Stimulated activated CD8-positive, alpha-beta memory T cell treated with anti-CD3 and anti-CD28 coated beads, Interleukin-2, amount 100 ng/mL, for 1 hour (primary cell): Measurements from ENCODE around the gene PLA2G4B.

Experiments
- DNase-seq, 2 donors: peaks; one replicate each; pipeline ENCODE4 v3.0.0-alpha.2; 2020; ENCODE audit warnings: low read depth in 2 of 2

Gene PLA2G4B

GRCh38 chr15:41851167-41851523 is 12.5 kb downstream of the PLA2G4B start:
- no peak for DNase-seq

- no peak for DNase-seq
Measured at GRCh38 chr15:41851755-41852370, 13.2 kb downstream of the PLA2G4B start.

GRCh38 chr15:41852736-41853590 is 14.3 kb downstream of the PLA2G4B start:
- no peak for DNase-seq

GRCh38 chr15:41853831-41854230 is 15.2 kb downstream of the PLA2G4B start:
- no peak for DNase-seq

GRCh38 chr15:41854443-41854842 is 15.8 kb downstream of the PLA2G4B start:
- no peak for DNase-seq

GRCh38 chr15:41855261-41855961 is 16.8 kb downstream of the PLA2G4B start:
- DNase-seq: no peak

GRCh38 chr15:41856262-41856661 is 17.6 kb downstream of the PLA2G4B start:
- no peak for DNase-seq

GRCh38 chr15:41856716-41857115 is 18.1 kb downstream of the PLA2G4B start:
- no peak for DNase-seq

- DNase-seq: no peak
Measured at GRCh38 chr15:41857316-41857715, 18.7 kb downstream of the PLA2G4B start.

GRCh38 chr15:41858756-41859155 is 20.1 kb downstream of the PLA2G4B start:
- no peak for DNase-seq

- DNase-seq: no peak
Measured at GRCh38 chr15:41860049-41860828, 21.6 kb downstream of the PLA2G4B start.

- no peak for DNase-seq
Measured at GRCh38 chr15:41861736-41862356, 23.2 kb downstream of the PLA2G4B start.

GRCh38 chr15:41862515-41863116 is 24.0 kb downstream of the PLA2G4B start:
- DNase-seq: no peak

GRCh38 chr15:41865490-41866055 is 26.9 kb downstream of the PLA2G4B start:
- DNase-seq: no peak

GRCh38 chr15:41866263-41866703 is 27.6 kb downstream of the PLA2G4B start:
- no peak for DNase-seq

GRCh38 chr15:41866872-41867579 is 28.4 kb downstream of the PLA2G4B start:
- no peak for DNase-seq

GRCh38 chr15:41868321-41868720 is 29.7 kb downstream of the PLA2G4B start:
- no peak for DNase-seq

- DNase-seq: no peak
Measured at GRCh38 chr15:41869770-41870688, 31.4 kb downstream of the PLA2G4B start.

GRCh38 chr15:41870689-41871081 is 32.0 kb downstream of the PLA2G4B start:
- DNase-seq: peak in 1 of 2 donors; percentile 15
